Stomach smooth muscle (tissue), 2 donors: Measurements from ENCODE around the gene IGFBP2.
A peak's percentile ranks its signal among the peaks of the same experiment; 100 is the strongest.

ENCODE experiments used
- H3K27ac ChIP-seq: one replicate; pipeline ENCODE4 v1.7.0; 2013; ENCODE audit warnings: mild to moderate bottlenecking, low read length, inconsistent platforms
- H3K27me3 ChIP-seq, 2 donors: one replicate each; pipeline ENCODE4 v1.7.0; 2013; ENCODE audit warnings: low read length in 2 of 2; ENCODE audit not compliant: insufficient read depth in 2 of 2, control insufficient read depth in 1 of 2
- H3K36me3 ChIP-seq, 2 donors: one replicate each; pipeline ENCODE4 v1.7.0; 2013; ENCODE audit warnings: low read length in 2 of 2; ENCODE audit not compliant: control insufficient read depth in 2 of 2, insufficient read depth in 2 of 2
- H3K4me1 ChIP-seq: one replicate; pipeline ENCODE4 v1.7.0; 2013; ENCODE audit warnings: low read length; ENCODE audit not compliant: control insufficient read depth, insufficient read depth
- H3K4me3 ChIP-seq, 2 donors: one replicate each; pipeline ENCODE4 v1.7.0; 2013; ENCODE audit warnings: low read length in 2 of 2
- H3K9ac ChIP-seq, 2 donors: one replicate each; pipeline ENCODE4 v1.7.0; 2013; ENCODE audit warnings: low read length in 2 of 2, mild to moderate bottlenecking in 1 of 2
- H3K9me3 ChIP-seq, 2 donors: one replicate each; pipeline ENCODE4 v1.7.0; 2013; ENCODE audit warnings: low read length in 2 of 2; ENCODE audit not compliant: control insufficient read depth in 2 of 2
- donor health status: healthy.
- donor health status: Pancreatic carcinoma.

The IGFBP2 gene

DNA sequence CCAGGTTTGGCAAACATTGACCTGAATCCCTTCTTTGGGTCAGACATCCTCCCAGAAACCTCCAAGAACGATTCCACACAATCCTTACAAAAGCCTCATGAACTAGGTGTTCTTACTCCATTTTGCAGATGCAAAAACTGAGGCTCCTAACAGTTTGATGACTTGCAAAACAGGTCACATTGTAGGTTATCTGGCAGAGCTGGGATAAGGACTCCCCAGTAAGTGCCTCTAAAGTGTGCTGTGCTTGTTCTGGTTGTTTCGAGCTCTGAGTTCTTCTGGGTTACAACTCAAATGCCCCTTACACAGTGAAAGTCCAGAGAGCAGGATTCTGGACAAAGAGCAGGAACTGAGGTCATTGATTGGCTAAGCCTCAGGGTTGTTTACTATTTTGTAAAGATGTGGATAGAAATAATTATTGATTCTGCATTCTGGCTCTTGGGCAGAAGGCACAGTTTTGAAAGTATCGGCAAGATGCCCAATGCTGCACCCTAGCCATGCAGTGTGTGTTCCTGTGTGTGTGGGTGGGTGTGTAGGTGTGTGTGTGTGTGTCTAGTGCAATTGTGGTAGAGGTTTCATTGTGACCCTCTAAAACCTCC lies 17.0 kb upstream of the IGFBP2 start:
- H3K27ac ChIP-seq, result no peak overlapping the region
- H3K4me3 ChIP-seq, result no peak overlapping the region

DNA sequence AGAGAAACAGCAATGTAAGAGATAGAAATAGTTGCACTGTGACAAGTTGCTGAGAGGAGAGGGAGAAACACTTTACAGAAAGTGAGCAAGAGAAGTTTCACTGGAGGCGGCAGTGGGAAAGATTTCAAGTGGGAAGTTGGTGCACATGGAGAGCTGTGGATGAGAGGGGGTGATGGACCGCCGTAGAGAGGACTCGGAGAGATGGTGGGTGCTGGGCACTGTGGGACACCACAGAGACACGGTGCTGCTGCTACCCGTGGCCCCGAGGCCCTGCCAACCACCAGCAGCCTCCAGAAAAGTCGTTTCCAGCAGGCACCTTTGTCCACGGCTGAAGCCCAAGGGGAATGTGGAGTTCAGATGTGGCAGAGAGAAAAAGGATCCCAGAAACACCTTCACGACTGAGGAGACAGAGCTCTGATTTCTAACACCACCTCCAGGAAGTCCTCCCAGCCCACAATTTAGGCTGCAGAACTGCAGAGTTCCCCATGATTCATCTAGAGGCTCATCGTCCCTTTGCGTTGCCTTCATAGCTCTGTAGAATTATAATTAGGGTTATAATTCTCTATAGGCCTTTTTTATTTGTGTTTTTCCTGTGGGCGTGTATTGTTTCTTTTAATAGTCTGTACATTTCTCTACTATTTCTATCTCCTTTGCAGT lies 15.9 kb upstream of the IGFBP2 start:
- H3K27me3 ChIP-seq, result no peaks in the 10 kb centered on the region
- H3K4me1 ChIP-seq, result peaks cover 35% of the 10 kb centered on the region
- H3K27ac ChIP-seq, result no peak overlapping the region
- H3K9me3 ChIP-seq, result no peaks in the 10 kb centered on the region
- H3K4me3 ChIP-seq, result no peak overlapping the region
- no peaks in the 10 kb centered on the region for H3K36me3 ChIP-seq
- no peak overlapping the region for H3K9ac ChIP-seq

More for the DNA sequence above, 17.0 kb upstream of the IGFBP2 start:
- Histone ChIP-seq H3K36me3 (no peaks in the 10 kb centered on the region), H3K9ac (no peak overlapping the region), H3K4me1 (peaks cover 26% of the 10 kb centered on the region), H3K9me3 (no peaks in the 10 kb centered on the region), H3K27me3 (no peaks in the 10 kb centered on the region)

DNA sequence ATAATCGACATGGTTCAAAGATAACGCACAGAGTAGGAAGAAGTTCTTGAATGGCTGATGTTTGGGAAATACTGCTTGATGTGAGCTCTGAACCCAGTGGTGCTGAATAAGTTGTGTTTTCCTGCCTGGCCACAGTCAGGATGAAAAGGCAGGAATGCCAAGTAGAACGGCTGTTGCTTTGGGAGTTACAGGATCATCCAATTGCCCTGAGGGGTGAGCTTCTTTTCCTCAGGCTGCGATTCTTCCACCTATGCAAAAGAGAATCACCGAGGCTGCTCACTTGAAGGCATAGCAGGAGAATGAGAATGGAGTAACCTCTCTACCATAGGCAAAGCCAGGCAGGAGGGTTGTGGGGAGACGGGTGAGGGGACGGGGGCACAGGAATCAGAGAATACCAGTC lies 14.4 kb upstream of the IGFBP2 start:
- H3K4me3 ChIP-seq, result no peak overlapping the region
- no peaks in the 10 kb centered on the region for H3K27me3 ChIP-seq
- H3K36me3 ChIP-seq, result no peaks in the 10 kb centered on the region
- H3K27ac ChIP-seq, result no peak overlapping the region
- H3K4me1 ChIP-seq, result peaks cover 35% of the 10 kb centered on the region
- H3K9ac ChIP-seq, result no peak overlapping the region
- no peaks in the 10 kb centered on the region for H3K9me3 ChIP-seq

DNA sequence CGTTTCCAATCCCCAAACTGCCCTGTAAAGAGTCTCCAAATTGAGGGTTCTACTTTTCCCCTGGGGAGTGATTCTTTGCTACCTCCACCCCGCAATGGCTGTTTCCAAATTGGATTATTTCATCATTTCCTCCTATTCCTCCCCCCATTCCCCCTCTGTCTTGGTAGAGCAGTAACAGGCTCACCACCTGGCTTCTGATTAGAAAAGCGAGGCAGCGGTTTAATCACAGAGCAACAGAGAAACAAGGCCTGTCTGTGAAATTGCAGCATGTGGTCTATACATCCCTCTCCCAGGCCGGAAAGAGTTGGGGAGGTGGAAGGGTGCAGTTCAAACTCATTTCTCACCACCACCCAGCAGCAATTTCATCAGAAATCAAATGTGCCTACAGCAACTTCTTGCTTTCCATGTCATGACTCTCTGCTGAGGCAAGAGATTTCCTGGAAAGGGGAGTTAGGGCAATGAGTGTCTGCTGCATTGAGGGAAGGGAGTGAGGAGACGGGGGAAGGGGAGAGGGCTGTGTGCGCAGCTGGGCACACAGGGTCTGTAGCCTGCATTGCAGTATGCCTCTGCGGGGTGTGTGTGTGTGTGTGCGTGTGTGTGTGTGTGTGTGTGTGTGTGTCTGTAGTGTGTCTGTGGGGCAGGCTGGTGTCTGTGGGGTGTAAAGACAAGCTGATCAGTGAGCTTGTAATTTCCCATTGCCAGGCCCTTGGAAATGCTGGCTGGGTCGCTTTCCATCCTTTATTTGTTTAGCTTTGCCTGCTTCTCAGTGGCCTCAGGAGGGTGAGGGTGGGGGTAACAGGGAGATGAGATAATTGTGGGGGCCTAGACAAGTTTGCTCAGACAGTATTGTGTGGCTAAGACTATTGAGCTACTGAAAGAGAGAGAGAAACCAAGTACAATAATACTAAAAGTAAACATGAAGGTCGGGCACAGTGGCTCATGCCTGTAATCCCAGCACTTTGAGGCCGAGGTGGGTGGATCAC lies 13.5 kb upstream of the IGFBP2 start:
- Histone ChIP-seq H3K27ac (peak overlapping the region; percentile 80), H3K36me3 (no peaks in the 10 kb centered on the region), H3K9me3 (no peaks in the 10 kb centered on the region), H3K27me3 (no peaks in the 10 kb centered on the region), H3K9ac (no peak overlapping the region), H3K4me1 (peaks cover 35% of the 10 kb centered on the region), H3K4me3 (no peak overlapping the region)

DNA sequence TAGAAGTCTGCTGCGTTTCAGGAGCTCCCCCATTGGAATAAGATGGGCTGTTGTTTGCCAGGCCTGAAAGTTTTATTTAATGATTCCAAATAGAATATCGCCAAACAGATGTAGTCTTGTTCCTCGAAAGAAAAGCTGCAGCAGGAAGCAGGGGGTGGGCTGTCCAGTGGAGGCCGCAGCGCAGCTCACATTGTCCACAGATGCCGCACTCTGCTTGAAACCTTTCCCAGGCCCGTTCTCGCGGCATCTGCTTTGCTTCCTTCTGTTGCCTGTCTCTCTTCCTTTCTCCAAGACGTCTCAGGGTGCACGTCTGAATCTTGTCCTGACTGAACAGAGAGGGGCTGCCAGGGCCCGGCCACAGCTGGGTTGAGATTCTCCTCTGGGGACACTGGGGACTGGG lies 12.4 kb upstream of the IGFBP2 start:
- no peaks in the 10 kb centered on the region for H3K9me3 ChIP-seq
- peaks cover 35% of the 10 kb centered on the region for H3K4me1 ChIP-seq
- H3K27ac ChIP-seq, result peak overlapping the region; percentile 80
- H3K9ac ChIP-seq, result no peak overlapping the region
- no peaks in the 10 kb centered on the region for H3K27me3 ChIP-seq
- H3K4me3 ChIP-seq, result peak overlapping the region in 1 of 2 donors; percentile 8
- no peaks in the 10 kb centered on the region for H3K36me3 ChIP-seq

DNA sequence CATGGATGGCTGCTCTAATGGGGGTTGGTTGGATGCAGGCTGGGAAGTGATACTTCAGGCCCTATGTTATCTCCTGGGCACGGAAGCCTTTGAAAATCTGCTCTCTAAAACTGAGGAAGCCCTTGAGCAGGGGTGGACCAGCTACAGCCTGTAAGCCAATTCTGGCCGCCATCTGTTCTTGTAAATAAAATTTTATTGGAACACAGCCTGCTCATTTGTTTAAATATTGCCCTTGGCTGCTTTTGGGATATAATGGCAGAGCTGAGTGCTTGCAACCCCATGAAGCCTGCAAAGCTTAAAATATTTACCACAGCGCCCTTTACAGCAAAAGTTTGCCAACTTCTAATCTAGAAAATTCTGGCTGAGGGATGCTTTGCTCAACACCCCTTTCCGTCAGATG lies 11.9 kb upstream of the IGFBP2 start:
- Histone ChIP-seq H3K36me3 (no peaks in the 10 kb centered on the region), H3K4me1 (peaks cover 35% of the 10 kb centered on the region), H3K27me3 (no peaks in the 10 kb centered on the region), H3K9ac (no peak overlapping the region), H3K4me3 (peak overlapping the region in 1 of 2 donors; percentile 8), H3K27ac (peak overlapping the region; percentile 80), H3K9me3 (no peaks in the 10 kb centered on the region)

DNA sequence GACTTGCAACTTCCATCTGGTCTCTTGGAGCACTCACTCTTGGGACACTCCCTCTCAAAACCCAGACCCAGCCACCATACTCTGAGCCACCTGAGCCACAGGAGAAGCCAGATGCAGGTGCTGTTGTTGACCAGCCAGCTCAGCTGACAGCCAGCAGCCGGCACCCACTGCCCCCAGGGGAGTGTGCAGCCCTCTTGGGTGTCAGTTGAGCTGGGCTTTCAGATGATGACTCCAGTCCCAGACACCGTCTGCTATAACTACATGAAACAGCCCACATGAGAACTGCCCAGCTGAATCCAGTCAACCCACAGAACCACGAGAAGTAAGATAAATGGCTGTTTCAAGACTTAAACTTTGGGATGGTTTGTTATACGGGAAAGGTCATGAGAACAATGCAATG lies 10.7 kb upstream of the IGFBP2 start:
- H3K4me1 ChIP-seq, result peaks cover 35% of the 10 kb centered on the region
- no peak overlapping the region for H3K9ac ChIP-seq
- no peak overlapping the region for H3K27ac ChIP-seq
- H3K27me3 ChIP-seq, result no peaks in the 10 kb centered on the region
- no peak overlapping the region for H3K4me3 ChIP-seq
- no peaks in the 10 kb centered on the region for H3K9me3 ChIP-seq
- no peaks in the 10 kb centered on the region for H3K36me3 ChIP-seq

DNA sequence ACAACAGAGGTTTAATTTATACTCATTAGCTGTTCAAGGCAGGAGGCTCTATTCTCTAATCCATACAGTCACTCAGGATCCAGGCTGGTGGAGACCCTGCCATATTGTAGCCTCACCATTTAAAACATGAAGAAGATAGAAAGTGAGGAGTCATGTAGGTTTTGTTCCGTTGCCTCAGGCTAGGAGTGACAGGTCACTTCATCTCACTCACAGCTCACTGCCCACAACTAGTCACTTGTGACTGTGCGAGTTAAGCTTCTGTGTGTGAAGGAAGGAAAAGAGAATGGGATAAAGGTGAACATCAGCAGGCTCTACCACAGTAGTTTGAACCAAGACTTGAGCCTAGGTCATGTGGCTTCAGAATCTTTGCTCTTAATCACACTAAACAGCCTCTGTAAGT lies 9.0 kb upstream of the IGFBP2 start:
- Histone ChIP-seq H3K27me3 (no peaks in the 10 kb centered on the region), H3K4me1 (peaks cover 28% of the 10 kb centered on the region), H3K4me3 (no peak overlapping the region), H3K36me3 (no peaks in the 10 kb centered on the region), H3K27ac (no peak overlapping the region), H3K9me3 (no peaks in the 10 kb centered on the region), H3K9ac (no peak overlapping the region)

DNA sequence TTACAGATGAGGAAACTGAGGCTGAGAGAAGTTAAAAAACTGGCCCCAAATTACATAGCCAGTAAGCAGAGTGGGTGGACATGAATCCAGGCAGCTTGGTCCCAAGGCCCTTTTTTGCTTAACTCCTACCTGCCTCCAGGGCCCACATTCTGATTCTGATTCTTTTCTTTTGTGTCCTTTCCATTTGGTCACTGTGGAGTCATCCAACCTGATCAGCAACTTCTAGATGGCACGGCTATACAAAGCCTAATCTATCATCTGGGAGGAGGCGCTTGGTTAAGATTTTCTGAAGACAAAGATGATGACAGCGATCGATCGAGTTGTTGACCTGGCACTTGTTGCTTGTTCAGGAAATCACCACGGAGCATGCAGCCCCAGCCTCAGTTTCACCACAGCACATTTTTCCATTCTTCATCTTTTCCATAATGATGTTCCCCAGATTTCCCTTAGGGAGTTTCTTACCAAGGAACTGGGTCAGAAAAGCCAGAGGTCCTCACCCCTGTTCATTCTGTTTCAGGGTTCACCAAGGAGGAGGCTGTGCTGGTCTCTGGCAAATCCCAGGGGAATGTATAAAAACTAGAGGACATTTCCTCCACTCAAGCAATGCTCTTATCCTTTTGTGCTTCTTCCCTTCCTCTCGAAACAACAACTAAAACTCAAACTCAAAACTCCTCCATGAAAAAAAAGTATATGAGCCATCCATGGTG lies 6.9 kb upstream of the IGFBP2 start:
- Histone ChIP-seq H3K9me3 (no peaks in the 10 kb centered on the region), H3K27me3 (no peaks in the 10 kb centered on the region), H3K4me1 (peaks cover 8% of the 10 kb centered on the region), H3K4me3 (no peak overlapping the region), H3K9ac (no peak overlapping the region), H3K27ac (no peak overlapping the region), H3K36me3 (no peaks in the 10 kb centered on the region)

DNA sequence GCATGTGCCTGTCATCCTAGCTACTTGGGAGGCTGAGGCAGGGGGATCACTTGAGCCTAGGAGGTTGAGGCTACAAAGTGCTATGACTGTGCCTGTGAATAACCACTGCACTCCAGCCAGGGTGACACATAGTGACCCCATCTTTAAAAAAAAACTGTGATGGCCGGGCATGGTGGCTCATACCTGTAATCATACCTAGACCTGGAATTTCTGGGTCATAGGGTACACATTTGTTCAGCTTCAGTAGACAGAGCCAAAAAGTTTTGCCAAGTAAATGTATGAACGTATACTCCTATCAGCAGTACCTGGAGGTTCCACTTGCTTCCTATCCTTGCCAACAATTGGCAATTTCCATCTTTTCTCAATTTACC lies 6.4 kb upstream of the IGFBP2 start:
- Histone ChIP-seq H3K27me3 (no peaks in the 10 kb centered on the region), H3K27ac (no peak overlapping the region), H3K4me3 (no peak overlapping the region), H3K9me3 (no peaks in the 10 kb centered on the region), H3K36me3 (no peaks in the 10 kb centered on the region), H3K4me1 (peaks cover 3% of the 10 kb centered on the region), H3K9ac (no peak overlapping the region)
